Sigmoid colon (tissue), 4 donors: ENCODE results near the gene MEFV.

Experiments
- EP300 ChIP-seq, 4 donors: sonication (generic); formaldehyde crosslinking; IDR thresholded peaks; one replicate each; pipeline ENCODE4 v1.6.1; 2017; ENCODE audit warnings: antibody characterized with exemption in 4 of 4
- POLR2A ChIP-seq, 2 donors: fragments of 450-650 bp; IDR thresholded peaks; one replicate each; pipeline ENCODE4 v1.6.1; 2016; ENCODE audit warnings: antibody characterized with exemption in 2 of 2, mild to moderate bottlenecking in 2 of 2, moderate library complexity in 2 of 2
- TF ChIP-seq, protein P1 (sequence below), 4 experiments: fragments of 450-650 bp in 3 of 4; fragments of 200-600 bp in 1 of 4; IDR thresholded peaks; one replicate each; pipeline ENCODE4 v1.5.1; 2016 to 2019; ENCODE audit warnings: antibody characterized with exemption in 4 of 4, mild to moderate bottlenecking in 3 of 4, moderate library complexity in 2 of 4

DNA sequence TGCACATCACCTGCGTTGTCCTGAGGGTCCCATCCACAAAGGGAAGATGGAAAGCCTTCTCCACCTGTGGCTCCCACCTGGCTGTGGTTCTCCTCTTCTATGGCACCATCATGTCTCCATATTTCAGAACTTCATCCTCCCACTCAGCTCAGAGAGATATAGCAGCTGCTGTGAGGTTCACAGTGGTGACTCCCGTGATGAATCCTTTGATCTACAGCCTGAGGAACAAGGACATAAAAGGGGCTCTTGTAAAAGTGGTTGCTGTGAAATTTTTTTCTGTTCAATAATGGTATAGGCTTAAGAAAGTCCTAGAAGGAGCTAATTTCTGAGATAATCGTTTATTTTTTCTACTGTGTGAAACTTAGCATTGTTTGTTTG lies 40.2 kb downstream of the MEFV start:
- TF ChIP-seq, protein P1, sequence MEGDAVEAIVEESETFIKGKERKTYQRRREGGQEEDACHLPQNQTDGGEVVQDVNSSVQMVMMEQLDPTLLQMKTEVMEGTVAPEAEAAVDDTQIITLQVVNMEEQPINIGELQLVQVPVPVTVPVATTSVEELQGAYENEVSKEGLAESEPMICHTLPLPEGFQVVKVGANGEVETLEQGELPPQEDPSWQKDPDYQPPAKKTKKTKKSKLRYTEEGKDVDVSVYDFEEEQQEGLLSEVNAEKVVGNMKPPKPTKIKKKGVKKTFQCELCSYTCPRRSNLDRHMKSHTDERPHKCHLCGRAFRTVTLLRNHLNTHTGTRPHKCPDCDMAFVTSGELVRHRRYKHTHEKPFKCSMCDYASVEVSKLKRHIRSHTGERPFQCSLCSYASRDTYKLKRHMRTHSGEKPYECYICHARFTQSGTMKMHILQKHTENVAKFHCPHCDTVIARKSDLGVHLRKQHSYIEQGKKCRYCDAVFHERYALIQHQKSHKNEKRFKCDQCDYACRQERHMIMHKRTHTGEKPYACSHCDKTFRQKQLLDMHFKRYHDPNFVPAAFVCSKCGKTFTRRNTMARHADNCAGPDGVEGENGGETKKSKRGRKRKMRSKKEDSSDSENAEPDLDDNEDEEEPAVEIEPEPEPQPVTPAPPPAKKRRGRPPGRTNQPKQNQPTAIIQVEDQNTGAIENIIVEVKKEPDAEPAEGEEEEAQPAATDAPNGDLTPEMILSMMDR (IDR thresholded peaks at IDR 0.05) = no peak
- TF ChIP-seq POLR2A (IDR thresholded peaks at IDR 0.05) (no peak), EP300 (IDR thresholded peaks at IDR 0.05) (no peak)
